Endodermal cell (in vitro differentiated cells): ENCODE measurements around the gene FRS3. TPM values are rescaled to one million over a fixed set of nuclear protein-coding genes. Genes with fewer than 3 reads are reported as not detected.

Experiments
- DNase-seq: peaks from one replicate; pipeline ENCODE4 v3.0.0-alpha.2; 2017
- H3K27ac ChIP-seq: 2 replicates; pipeline ENCODE4 v1.5.1; 2013; ENCODE audit warnings: mild to moderate bottlenecking, low read depth, low read length, moderate library complexity
- H3K27me3 ChIP-seq: 2 replicates; pipeline ENCODE4 v1.6.1; 2013; ENCODE audit warnings: mild to moderate bottlenecking, low read length, moderate library complexity; ENCODE audit not compliant: insufficient read depth, control insufficient read depth, poor library complexity, severe bottlenecking
- H3K36me3 ChIP-seq: 2 replicates; pipeline ENCODE4 v1.7.0; 2013; ENCODE audit warnings: mild to moderate bottlenecking, low read length, moderate library complexity; ENCODE audit not compliant: control insufficient read depth, insufficient read depth
- H3K4me1 ChIP-seq: one replicate; pipeline ENCODE4 v1.7.0; 2013; ENCODE audit warnings: low read length; ENCODE audit not compliant: control insufficient read depth, insufficient read depth
- H3K4me3 ChIP-seq: 2 replicates; pipeline ENCODE4 v1.5.1; 2013; ENCODE audit warnings: mild to moderate bottlenecking, low read length, moderate library complexity
- H3K9ac ChIP-seq: 2 replicates; pipeline ENCODE4 v1.6.1; 2013; ENCODE audit warnings: mild to moderate bottlenecking, low read length, moderate library complexity; ENCODE audit not compliant: poor library complexity, severe bottlenecking; ENCODE audit errors: extremely low read depth
- H3K9me3 ChIP-seq: 2 replicates; pipeline ENCODE4 v1.6.1; 2013; ENCODE audit warnings: mild to moderate bottlenecking, low read length, moderate library complexity; ENCODE audit not compliant: control insufficient read depth
- H3K27ac Mint-ChIP-seq: 2 replicates; pipeline ENCODE4 v1.8.0; 2020; ENCODE audit warnings: mixed read lengths
- H3K27me3 Mint-ChIP-seq: 2 replicates; pipeline ENCODE4 v1.8.0; 2021; ENCODE audit warnings: mild to moderate bottlenecking, mixed read lengths; ENCODE audit not compliant: insufficient read depth
- H3K36me3 Mint-ChIP-seq: 2 replicates; pipeline ENCODE4 v1.8.0; 2020; ENCODE audit warnings: low read depth, mixed read lengths
- H3K4me1 Mint-ChIP-seq: 2 replicates; pipeline ENCODE4 v1.8.0; 2020; ENCODE audit warnings: mixed read lengths
- H3K4me3 Mint-ChIP-seq: 2 replicates; pipeline ENCODE4 v1.8.0; 2020; ENCODE audit warnings: mild to moderate bottlenecking, moderate library complexity, mixed read lengths
- H3K9me3 Mint-ChIP-seq: 2 replicates; pipeline ENCODE4 v1.8.0; 2020; ENCODE audit warnings: mild to moderate bottlenecking, mixed read lengths
- CTCF ChIP-seq: fragments of 200-600 bp; sonication (generic); conservative IDR thresholded peaks from 2 replicates; pipeline ENCODE4 v1.5.0; 2021; ENCODE audit warnings: antibody characterized with exemption, mild to moderate bottlenecking
- WGBS, 2 experiments: methylation state at CpG; one replicate each; pipeline versions ENCODE4 v1.1.5 to v1.1.7; 2013; ENCODE audit warnings: missing lambda C conversion rate in 2 of 2, mixed read lengths in 1 of 2; ENCODE audit not compliant: insufficient coverage in 1 of 2, insufficient read length in 1 of 2; 5-methylcytosine and 5-hydroxymethylcytosine counted together
- long read RNA-seq, 4 experiments: library from polyadenylated mRNA in 2 of 4; library from RNA in 1 of 4; library from capped mRNA in 1 of 4; stranded (forward) in 3 of 4; unstranded in 1 of 4; transcript quantifications; one replicate each; pipeline ENCODE4 v2.0.0, GENCODE V29; 2020 to 2021; ENCODE audit warnings: inconsistent platforms in 1 of 4
- polyA plus RNA-seq, 2 experiments: library from polyadenylated mRNA; stranded (reverse); fragments of 50-300 nt; gene quantifications; one replicate each; pipeline ENCODE4 v1.2.3, GENCODE V29; 2013
- total RNA-seq, 2 donors: library from RNA; stranded (reverse); fragmentation: NEBNext Ultra II Directional in 1 of 2; extraction: Animal tissue kit (Norgen Biotek cat#: 25700) in 1 of 2; gene quantifications; 2 replicates in 1 of 2; 3 replicates in 1 of 2; pipeline ENCODE4 v1.2.1, GENCODE V29; 2021

The FRS3 gene
- total RNA-seq: 10 to 100 TPM in 1 of 2 donors, 1 to 10 TPM in 1; 7.5 to 12.0 TPM
- 8.3 TPM for polyA plus RNA-seq (2013, experiment 1 of 2)
- 9.7 TPM for polyA plus RNA-seq (2013, experiment 2 of 2)
- long read RNA-seq, experiment 1, partial matches to known transcripts: 0 of 2 reads
- long read RNA-seq, experiment 1, other reads (novel, unspliced or antisense): 1 of 2 reads
- long read RNA-seq, experiment 2, transcript FRS3-202 (7 exons, 2,174 nt): major isoform, 24 of 39 reads
- long read RNA-seq, experiment 2, partial matches to known transcripts: 4 of 39 reads
- long read RNA-seq, experiment 2, other reads (novel, unspliced or antisense): 9 of 39 reads
- long read RNA-seq, experiment 3, partial matches to known transcripts: 2 of 3 reads
- long read RNA-seq, experiment 3, other reads (novel, unspliced or antisense): 0 of 3 reads
- long read RNA-seq, experiment 4: 0 reads

DNA sequence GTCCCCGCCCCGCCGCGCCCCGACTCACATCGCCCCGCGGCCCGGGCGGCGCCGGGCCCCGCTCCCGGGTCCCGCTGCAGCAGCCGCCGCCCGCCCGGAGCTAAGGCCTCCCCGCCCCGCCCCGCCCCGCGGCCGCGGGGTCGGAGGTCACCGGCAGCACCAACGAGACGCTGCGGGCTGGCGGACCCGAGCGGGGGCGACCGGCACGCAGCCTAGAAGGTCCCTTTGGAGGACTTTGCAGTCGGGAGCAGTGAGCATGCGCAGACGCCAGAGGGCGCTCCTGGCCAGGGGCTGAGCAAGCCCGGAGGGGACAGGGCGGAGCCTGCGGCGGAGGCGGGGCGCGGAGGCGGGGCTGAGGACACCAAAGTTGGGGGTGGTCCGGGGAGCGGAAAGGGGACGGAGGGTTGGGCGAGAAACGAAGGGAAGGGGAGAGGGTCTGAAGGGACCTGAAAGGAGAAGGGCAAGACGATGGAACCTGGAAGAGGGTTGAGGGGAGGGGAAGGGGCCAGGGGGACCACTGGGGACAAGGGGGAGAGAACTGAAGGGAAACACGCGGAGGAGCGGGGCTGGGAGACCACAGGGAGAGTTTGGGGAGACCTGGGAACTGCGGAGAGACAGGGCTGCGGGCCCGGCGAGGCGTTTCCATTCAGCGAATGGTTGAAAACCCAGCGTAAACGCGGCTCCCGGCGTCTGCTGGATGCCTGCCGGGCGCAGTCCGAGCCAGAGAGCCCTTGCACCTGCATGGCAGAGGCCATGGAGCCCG is at the start of gene FRS3:
TSS of gene FRS3 (minus strand) at position 113 of the 763 bp plus-strand sequence. CDS start 2,913 bp downstream, outside the sequence.
- Histone ChIP-seq H3K4me3 (peak within 1 kb of the TSS; percentile 94), H3K9ac (peak within 1 kb of the TSS; percentile 38), H3K36me3 (peaks cover 14% of the 10 kb centered on the region), H3K4me1 (no peaks in the 10 kb centered on the region), H3K9me3 (no peaks in the 10 kb centered on the region), H3K27ac (no peak within 1 kb of the TSS), H3K27me3 (peaks cover 41% of the 10 kb centered on the region)
- TF ChIP-seq CTCF: peak; percentile 93
- H3K9me3 Mint-ChIP-seq: no peaks in the 10 kb centered on the region
- H3K27me3 Mint-ChIP-seq: peaks cover 50% of the 10 kb centered on the region
- peak; percentile 99 for DNase-seq
- peak within 1 kb of the TSS; percentile 77 for H3K27ac Mint-ChIP-seq
- peaks cover 12% of the 10 kb centered on the region for H3K36me3 Mint-ChIP-seq
- H3K4me3 Mint-ChIP-seq: peak within 1 kb of the TSS; percentile 77
- 0% methylated on average over 22 to 73 of the region's 73 CpGs for WGBS, 2 experiments
- H3K4me1 Mint-ChIP-seq: peaks cover 14% of the 10 kb centered on the region

- 96% methylated on average over 2 of the region's 2 CpGs; no CpG with 5 or more reads in 1 of the 2 experiments for WGBS, 2 experiments
- Histone ChIP-seq H3K36me3 (no peaks in the 10 kb centered on the region), H3K9ac (no peak overlapping the region), H3K4me1 (no peaks in the 10 kb centered on the region), H3K4me3 (no peak overlapping the region), H3K27me3 (no peaks in the 10 kb centered on the region), H3K9me3 (no peaks in the 10 kb centered on the region), H3K27ac (no peak overlapping the region)
- no peak for DNase-seq
- H3K27ac Mint-ChIP-seq: no peak overlapping the region
- H3K27me3 Mint-ChIP-seq: no peaks in the 10 kb centered on the region
- H3K4me3 Mint-ChIP-seq: no peak overlapping the region
- no peaks in the 10 kb centered on the region for H3K36me3 Mint-ChIP-seq
- no peaks in the 10 kb centered on the region for H3K9me3 Mint-ChIP-seq
- TF ChIP-seq CTCF: no peak
- no peaks in the 10 kb centered on the region for H3K4me1 Mint-ChIP-seq
Measured at GRCh38 chr6:41826343-41827022, 46.8 kb upstream of the FRS3 start.
